HG02763 (cell line): ENCODE results near the gene RAB25.
"Not testable (repeated sequence)": the region's sequence is repeated elsewhere in the genome, so short reads cannot be mapped to it uniquely, and the experiment has no call there.

Experiments used
- ATAC-seq: cut with Tn5 transposase; IDR thresholded peaks from one replicate; pipeline ENCODE4 v1.9.1; 2021; ENCODE audit warnings: mild to moderate bottlenecking, moderate library complexity; ENCODE audit not compliant: unreplicated experiment

Gene RAB25

GRCh38 chr1:156060937-156061636, at the start of gene RAB25:
Gene RAB25 (plus strand): TSS chr1:156061160. CDS start chr1:156061401, 241 bp downstream.
- no peak for ATAC-seq

DNA sequence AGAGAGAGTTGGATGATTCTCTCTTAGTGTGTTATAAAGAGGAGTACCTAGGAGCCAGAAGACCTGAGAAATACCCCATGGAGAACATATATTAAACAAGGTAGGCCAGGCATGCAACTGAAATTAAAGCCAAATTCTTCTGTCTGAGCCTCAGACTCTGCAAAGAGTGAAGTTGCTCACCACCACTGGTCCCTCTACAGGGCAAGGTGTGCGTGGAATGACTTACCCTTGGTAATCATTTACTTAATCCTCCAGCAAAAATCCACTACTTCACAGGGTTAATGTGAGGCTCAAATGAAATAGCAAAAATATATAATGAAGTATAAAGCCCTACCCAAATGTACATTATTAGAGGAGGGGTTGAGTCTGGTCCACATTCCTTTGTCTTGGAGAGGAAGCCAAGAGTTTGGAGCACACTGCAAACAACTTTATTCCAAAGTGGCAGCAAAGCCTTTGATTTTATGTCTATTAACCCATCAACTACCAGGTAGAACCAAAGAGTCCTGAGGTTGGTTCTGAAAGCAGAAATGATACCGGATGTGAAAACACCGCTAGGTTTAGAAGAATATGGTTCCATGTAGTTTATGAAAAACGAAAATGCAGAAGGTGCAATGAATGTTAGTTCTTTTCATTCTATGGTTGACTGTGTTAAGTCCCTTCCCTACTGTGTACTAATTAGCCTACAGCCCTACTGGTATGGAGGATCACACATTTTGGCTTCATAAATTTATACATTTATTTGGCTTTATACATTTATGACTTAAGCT, 48.7 kb upstream of the RAB25 start:
- peak; percentile 69 for ATAC-seq

DNA sequence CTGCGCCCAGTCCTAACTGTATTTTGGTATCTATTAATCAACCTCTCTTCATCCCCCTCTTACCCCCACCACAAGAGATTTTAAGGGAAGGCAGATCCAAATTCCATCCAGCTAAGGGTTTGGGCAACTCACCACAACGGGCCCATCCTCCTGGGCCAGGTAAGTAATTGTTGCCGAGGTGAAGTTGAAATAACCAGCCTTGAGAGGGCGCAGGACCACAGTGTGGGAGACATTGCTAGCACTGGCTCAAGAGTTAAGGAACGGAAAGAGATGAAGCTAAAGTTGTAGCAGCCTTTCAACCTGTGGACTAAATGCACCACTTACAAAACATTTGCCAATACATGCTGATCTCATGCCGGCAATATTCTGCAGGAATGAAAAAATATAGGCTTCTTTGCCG, 46.1 kb upstream of the RAB25 start:
- no peak for ATAC-seq

- no peak for ATAC-seq
These were observed 41.0 kb upstream of the RAB25 start for GRCh38 chr1:156019946-156020292.

GRCh38 chr1:156020293-156021092, 40.5 kb upstream of the RAB25 start, which contains the start of gene SSR2:
Gene SSR2 (minus strand): TSS chr1:156020951. CDS start chr1:156020167, 784 bp downstream.
- ATAC-seq, result peak; percentile 93

DNA sequence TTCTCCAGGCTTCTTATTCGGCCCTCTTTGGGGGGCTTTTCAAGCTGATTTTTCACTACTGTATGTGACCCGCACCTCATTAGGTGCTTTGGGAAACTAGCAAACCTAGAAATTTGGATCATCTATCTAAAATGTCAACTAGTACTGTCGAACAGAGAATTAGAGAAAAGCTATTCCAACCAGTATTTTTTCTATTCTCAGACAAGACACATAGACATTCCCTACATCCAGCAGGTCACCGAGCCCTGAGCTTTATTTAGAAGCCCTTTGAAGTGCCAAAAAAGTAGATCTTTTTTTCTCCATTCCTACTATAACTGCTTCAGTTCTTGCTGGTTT, 39.9 kb upstream of the RAB25 start:
- ATAC-seq, result no peak

DNA sequence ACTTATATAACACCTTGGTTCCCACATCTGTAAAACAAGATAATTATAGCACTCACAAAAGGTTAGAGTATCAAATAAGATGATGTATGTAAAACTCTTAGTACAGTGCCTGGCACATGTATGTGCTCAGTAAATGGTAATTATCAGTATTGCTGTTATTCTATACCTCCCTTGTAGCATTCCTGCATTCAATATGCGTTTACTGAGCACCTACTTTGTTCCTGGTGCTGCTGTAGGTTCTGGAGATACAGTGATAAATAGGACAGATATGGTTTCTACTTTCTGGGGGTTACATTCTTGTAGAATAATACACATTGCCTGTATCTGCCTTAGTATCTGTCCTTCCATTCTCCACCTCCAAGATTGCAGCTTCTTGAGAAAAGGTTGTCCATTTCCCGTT, 39.0 kb upstream of the RAB25 start:
- ATAC-seq, result no peak

DNA sequence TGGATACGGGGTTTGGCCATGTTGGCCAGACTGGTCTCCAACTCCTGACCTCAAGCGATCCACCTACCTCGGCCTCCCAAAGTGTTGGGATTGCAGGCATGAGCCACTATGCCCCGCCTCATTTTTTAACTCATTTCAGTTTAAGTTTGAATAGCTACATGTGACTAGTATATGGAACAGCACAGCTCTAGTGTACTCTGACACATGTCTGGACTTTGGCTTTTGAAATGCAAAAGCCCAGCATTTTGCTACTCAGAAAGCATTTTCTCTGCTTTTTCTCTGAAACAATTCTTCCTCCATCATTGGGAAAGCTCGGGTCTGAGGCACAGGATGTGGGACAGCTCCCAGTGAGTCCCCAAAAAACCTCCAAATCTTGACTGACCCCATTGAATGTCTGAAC, 36.2 kb upstream of the RAB25 start:
- no peak for ATAC-seq

GRCh38 chr1:156025876-156026275, 35.1 kb upstream of the RAB25 start:
- ATAC-seq, result no peak

- no peak for ATAC-seq
These were observed 34.4 kb upstream of the RAB25 start for GRCh38 chr1:156026588-156026987.

DNA sequence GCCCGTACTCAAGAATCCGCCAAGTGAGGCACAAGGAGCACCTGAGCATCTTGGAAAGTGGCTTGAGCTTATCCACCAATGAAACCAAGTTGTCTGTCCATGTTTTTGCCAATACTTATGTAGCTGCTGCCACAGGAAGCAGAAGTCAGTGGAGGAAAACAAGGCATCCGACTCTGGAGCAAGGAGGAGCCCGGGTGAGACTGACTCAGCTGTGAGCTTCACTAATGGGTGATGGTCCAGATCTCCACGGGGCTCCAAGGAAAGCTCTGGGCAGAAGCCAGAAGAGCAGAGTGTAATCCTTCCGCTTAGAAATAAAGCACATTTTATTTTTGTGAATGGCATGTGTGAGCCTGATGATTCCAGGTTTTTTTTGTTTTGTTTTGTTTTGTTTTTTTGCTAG, 27.9 kb upstream of the RAB25 start:
- ATAC-seq, result no peak

- ATAC-seq, result not testable (repeated sequence)
These were observed 26.0 kb upstream of the RAB25 start for GRCh38 chr1:156034991-156035390.

GRCh38 chr1:156042828-156043227, 18.1 kb upstream of the RAB25 start:
- no peak for ATAC-seq

- ATAC-seq, result no peak
These were observed 15.9 kb upstream of the RAB25 start for GRCh38 chr1:156045076-156045475.

DNA sequence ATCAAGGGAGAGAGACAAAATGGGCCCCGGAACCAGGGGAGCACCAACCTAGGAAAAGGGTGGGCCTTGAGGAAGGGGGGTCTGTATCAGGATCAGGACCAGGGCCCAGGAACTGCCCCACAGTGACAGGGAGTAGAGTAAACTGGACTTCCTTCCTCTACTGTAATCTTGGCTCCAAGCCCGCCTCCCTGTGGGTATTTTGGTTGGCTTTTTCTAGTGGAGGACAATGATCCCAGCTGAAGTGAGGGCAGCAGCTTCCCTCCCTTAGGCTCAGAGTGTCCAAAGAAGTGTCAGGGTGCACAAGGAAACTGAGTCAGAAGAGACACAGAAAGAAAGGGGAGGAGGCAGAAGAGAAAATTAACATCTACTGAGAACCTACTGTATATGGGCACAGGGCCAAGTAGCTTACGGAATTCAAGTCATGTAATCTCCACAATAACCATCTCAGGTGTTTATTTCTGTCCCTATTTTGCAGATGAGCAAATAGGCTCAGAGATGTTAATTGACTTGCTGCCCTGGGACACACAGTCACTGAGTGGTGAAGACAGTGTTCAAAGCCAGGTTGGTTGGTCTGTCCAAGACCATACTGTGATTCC, 12.2 kb upstream of the RAB25 start:
- no peak for ATAC-seq

DNA sequence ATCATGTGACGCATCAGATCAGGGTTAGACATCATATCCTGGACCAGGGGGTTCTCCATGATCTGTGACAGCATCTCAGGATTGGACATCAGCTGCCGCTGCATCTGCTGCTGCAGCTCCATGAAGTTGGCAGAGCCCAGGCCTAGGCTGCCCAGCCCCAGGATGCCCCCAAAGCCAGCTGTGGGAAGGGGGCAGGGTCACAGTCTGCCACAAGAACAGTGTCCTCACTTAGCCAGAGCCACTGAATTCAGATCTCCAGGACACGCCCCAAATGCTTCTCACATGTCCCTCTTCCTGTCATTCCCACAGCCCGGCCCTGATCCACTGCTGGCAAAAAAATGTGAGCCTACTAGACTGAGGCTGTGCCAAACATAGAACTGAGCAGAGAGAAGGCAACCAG, 10.6 kb upstream of the RAB25 start:
- no peak for ATAC-seq

- no peak for ATAC-seq
These were observed 9.8 kb upstream of the RAB25 start for GRCh38 chr1:156051011-156051725.

GRCh38 chr1:156052862-156053767, 7.8 kb upstream of the RAB25 start:
- ATAC-seq, result no peak

DNA sequence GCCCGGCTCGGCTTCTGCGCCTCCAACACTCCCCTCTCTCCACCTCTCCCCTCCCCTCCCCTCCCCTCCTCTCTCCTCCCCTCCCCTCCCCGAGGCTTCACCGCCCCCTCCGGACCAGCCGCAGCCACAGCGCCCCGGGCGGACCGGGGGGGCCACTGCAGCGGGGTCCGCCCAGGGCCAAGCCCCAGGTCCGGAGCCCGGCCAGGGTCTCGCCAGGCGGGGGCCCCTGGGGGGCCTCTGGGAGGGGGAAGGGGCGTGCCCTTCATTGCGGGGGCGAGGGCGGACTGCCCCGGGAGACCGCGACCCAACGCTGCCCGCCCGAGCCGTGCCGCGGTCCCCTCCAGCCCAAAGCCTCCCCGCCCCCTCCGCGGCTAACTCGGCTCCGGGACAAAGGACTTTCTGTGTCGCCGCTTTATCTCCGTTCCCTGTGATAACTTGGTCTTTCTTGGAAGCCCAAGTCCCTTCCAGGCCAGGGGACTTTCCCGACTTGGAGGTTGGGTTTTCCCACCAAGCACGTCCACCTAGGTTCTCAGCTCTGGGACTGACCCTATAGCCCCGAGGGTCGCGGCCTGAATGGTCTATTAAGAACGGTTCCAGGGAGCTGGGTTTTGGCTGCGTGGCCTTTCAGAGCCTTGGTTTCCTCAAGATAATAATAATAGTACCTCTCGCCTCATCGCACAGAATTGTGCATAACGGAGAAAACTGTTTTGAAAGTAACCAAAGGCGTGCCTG, 7.0 kb upstream of the RAB25 start, which contains the start of gene UBQLN4:
UBQLN4 (minus strand) TSS at position 31 of the 732 bp plus-strand sequence. CDS start 97 bp downstream, outside the sequence.
- peak; percentile 52 for ATAC-seq
